Omental fat pad (tissue), 4 donors: ENCODE data around the gene TP53I13. TPM values are rescaled to one million over a fixed set of nuclear protein-coding genes. Genes with fewer than 3 reads are reported as not detected.

Experiments
- ATAC-seq: fragments of 150-250 bp; one replicate; pipeline ENCODE4 v1.9.1; 2016; ENCODE audit warnings: mild to moderate bottlenecking, moderate library complexity; ENCODE audit not compliant: low FRiP score
- DNase-seq: peaks from one replicate; pipeline ENCODE4 v3.0.0-alpha.2; 2019; ENCODE audit warnings: low spot score
- CTCF ChIP-seq, 3 donors: fragments of 450-650 bp; IDR thresholded peaks; one replicate each; pipeline ENCODE4 v1.5.1; 2016 to 2017; ENCODE audit warnings: antibody characterized with exemption in 3 of 3, mild to moderate bottlenecking in 3 of 3, moderate library complexity in 2 of 3
- total RNA-seq, 4 donors: library from RNA; depleted of rRNA; stranded (reverse); fragments of >200 nt; gene quantifications; one replicate each; pipeline ENCODE4 v1.1.0, GENCODE V29; 2016

Gene TP53I13
- total RNA-seq, 4 donors from 2014 or later, result 65.0 to 122 (median 72.6) TPM

GRCh38 chr17:29588017-29588561 is 19.6 kb downstream of the TP53I13 start:
- DNase-seq, result no peak
- TF ChIP-seq CTCF (IDR thresholded peaks at IDR 0.05), result no peak
- no peak for ATAC-seq

- no peak for DNase-seq
- TF ChIP-seq CTCF (IDR thresholded peaks at IDR 0.05), result no peak
- ATAC-seq, result peak; percentile 7
Observed at GRCh38 chr17:29588562-29589411, 20.3 kb downstream of the TP53I13 start.

- ATAC-seq (peak; percentile 62), DNase-seq (no peak)
- TF ChIP-seq CTCF (IDR thresholded peaks at IDR 0.05), result no peak
Observed at GRCh38 chr17:29589524-29590410, 21.3 kb downstream of the TP53I13 start, which contains the start of gene GIT1. TSS of gene GIT1 (minus strand) at chr17:29589648. CDS start at chr17:29589378, 270 bp downstream.

GRCh38 chr17:29590411-29591145 is 22.1 kb downstream of the TP53I13 start:
- ATAC-seq (no peak), DNase-seq (no peak)
- no peak for TF ChIP-seq CTCF (IDR thresholded peaks at IDR 0.05)

GRCh38 chr17:29591146-29591736 is 22.7 kb downstream of the TP53I13 start:
- ATAC-seq (peak; percentile 57), DNase-seq (no peak)
- no peak for TF ChIP-seq CTCF (IDR thresholded peaks at IDR 0.05)
